ENCODE data around the gene DACT2.

DACT2 gene

DNA sequence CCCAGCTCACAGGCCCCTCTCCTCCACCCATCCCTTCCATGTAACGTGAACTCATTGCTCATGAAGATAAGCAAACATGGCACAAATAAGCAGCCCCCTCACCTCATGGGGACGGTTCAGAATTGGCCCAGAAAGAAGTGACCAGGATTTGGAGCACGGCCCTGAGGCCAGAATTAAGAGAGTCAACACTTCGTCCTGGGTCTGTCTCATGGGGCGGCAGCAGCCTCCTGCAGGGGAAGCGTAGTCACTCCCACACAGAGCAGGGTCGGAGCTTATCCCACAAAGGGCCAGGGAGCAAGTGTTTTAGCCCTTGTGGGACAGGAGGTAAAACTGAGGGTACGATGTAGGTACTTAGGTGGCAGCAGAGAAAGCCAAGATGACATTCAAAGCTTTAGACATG lies 28.6 kb upstream of the DACT2 start:
- no peak for DNase-seq (ENCODE audit: low spot score)

GRCh38 chr6:168347615-168348014 lies 28.0 kb upstream of the DACT2 start:
- no peak for DNase-seq (ENCODE audit: low spot score)

DNA sequence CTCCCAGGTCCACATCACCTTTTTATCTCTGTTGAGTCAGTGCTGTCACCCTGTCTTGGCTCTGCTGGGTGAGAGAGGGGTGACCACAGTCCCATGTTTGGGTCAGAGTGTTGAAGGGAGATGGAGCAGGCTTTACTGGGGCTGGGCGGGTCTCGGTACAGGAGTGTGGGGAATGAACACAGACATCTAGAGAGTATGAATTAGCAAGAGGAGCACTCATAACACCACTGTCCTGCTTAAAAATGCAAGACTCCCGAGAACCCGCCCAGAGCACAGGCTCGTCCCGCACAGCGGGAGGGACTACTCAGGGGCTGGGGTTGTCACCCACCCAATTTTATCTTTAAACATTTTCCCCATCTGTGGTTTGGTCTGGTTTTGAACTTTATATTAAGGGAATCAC lies 27.5 kb upstream of the DACT2 start:
- DNase-seq (ENCODE audit: low spot score), result no peak

DNA sequence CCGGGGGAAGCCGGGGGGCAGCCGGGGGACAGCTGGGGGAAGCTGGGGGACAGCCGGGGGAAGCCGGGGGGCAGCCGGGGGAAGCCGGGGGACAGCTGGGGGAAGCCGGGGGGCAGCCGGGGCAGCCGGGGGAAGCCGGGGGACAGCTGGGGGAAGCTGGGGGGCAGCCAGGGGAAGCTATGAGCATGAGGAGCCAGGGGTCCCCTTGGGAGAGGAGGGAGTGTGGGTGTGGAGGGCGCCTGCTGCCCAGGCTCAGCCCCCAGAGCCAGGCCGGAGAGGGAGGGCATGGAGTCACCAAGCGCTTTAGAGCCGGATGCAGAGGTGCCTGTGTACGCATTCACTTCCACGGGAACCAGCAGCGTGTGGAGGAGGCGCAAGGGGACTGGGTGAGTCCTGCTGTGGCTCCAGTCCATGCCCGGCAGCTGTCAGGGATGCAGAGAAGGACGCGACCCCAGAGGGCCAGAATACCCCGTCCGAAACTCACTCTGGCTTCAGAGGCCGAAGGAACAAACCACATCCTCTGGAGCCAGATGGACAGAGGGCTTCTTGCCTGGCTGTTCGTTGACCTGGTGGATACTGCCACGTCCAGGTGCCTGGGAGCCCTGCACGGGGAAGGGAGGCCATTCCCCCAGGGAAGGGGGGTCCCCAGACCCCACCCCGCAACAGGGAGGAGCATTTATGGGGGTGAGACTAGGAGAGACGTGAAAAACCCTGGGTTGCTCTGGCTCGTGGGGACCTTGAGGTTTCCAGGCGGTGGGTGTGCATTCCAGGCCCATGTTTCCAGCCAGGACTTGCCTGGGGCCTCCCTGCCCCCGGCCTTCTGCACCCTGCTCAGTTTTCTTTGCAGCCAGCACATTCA lies 26.5 kb upstream of the DACT2 start:
- no peak for DNase-seq (ENCODE audit: low spot score)

GRCh38 chr6:168345266-168345665 lies 25.7 kb upstream of the DACT2 start:
- no peak for DNase-seq (ENCODE audit: low spot score)

DNA sequence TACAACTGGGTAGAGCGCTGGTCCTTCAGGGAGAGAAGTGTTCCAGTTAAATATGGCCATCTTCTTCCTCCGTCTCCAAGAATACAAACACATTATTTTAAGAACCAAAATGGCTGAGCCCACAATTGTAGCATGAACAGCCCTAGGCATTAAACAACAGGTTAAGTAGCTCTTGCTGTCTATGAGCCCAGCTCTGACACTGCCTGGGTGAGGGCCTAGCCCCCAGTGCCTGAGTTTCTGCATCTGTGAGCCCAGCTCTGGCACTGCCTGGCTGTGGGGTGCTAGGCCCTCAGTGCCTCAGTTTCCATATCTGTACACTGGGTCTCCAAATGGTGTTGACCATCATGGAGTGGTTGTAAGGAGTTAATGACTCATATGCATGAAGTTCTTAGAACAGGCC lies 24.8 kb upstream of the DACT2 start:
- no peak for DNase-seq (ENCODE audit: low spot score)

- DNase-seq (ENCODE audit: low spot score), result no peak
Observed at GRCh38 chr6:168343239-168344150, 23.9 kb upstream of the DACT2 start.

DNA sequence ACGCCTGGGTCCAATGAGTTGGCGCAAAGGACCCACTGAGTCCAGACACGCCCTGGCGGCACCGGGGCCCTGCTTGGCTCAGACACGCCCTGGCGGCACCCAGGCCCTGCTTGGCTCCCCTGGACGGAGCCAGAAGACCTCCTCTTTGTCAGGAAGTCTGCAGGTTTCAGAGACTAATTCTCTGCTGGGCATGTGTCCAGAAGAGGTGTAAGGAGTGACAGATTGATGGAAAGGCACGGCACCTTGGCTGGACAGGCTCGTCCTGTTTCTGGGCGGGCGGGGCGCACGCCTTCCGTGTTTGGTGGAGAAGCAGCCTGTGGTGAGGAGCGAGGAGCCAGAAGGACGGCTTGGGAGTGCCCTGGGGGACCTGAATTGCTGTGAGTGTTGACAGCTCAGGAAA lies 23.1 kb upstream of the DACT2 start:
- no peak for DNase-seq (ENCODE audit: low spot score)

DNA sequence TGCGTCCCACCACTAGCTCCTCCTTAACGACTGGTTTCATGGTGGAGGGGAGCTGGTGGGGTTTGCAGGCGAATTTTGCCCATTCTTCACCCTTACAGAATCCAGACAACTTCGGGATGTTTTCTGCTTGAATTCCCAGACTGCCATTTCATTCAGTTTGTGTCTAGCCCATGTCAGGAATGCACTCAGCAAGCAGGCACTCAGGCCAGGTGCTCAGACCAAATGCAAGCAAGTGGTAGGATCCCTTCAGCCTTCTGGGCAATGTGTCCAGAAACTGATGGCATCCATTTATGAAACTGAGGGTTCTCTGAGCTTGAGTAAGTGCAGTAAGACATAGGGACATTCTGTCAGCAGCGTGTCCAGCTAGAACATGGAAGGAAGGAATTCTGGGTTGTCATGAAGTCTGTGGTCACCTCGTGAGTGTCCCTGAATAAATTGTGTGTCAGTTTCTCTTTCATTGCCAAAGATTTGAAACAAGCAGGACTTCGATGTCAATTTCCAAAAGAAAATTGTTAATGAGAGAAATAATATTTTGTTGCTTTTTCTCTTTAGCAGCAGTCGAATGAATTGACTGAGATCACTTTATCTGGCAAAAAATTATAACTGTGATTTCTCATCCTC lies 21.8 kb upstream of the DACT2 start:
- no peak for DNase-seq (ENCODE audit: low spot score)

DNA sequence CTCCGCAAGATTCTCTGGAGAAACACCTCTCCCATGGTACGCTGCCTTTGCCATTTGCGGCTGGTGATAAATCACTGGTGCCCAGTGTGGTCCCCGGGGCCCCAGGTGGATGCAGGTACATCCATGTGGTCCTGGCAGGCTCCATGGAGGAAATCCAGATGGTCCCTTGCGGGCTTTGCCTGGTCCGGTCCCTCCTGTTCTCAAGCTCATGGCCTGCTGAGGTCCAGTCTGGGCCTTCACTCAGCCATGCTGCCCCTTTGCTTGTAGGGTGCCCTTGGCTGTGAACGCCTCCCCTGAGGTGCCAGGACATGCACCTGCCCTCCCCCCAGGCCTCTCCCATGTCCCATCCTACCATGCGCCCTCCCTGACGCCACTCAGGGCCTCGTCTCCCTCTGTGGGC lies 21.2 kb upstream of the DACT2 start:
- no peak for DNase-seq (ENCODE audit: low spot score)

- DNase-seq (ENCODE audit: low spot score), result no peak
Observed at GRCh38 chr6:168338777-168339176, 19.2 kb upstream of the DACT2 start.

- DNase-seq (ENCODE audit: low spot score), result no peak
Observed at GRCh38 chr6:168336967-168337366, 17.4 kb upstream of the DACT2 start.

- no peak for DNase-seq (ENCODE audit: low spot score)
Observed at GRCh38 chr6:168333989-168334388, 14.4 kb upstream of the DACT2 start.

GRCh38 chr6:168333491-168333890 lies 13.9 kb upstream of the DACT2 start:
- DNase-seq (ENCODE audit: low spot score), result no peak

DNA sequence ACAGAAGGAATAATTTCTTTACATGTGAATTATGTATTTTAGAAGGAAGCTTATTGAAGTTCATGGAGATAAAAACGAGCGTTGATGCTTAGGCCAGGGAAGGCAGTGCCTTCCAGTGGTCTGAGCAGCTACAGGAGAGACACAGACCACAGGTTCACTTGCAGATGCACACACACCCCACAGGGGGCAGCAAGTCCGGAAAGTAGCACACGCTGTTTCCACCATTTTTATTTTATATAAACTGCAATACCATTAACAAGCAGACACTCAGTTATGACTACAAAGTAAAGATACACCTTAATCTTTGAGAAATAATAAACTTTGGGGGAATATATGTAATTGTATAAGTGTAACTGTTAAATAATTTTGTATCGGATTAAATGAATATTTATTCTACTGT lies 13.5 kb upstream of the DACT2 start:
- DNase-seq (ENCODE audit: low spot score), result peak; percentile 24

- no peak for DNase-seq (ENCODE audit: low spot score)
Observed at GRCh38 chr6:168332020-168332419, 12.4 kb upstream of the DACT2 start.

- no peak for DNase-seq (ENCODE audit: low spot score)
Observed at GRCh38 chr6:168331058-168331457, 11.5 kb upstream of the DACT2 start.

DNA sequence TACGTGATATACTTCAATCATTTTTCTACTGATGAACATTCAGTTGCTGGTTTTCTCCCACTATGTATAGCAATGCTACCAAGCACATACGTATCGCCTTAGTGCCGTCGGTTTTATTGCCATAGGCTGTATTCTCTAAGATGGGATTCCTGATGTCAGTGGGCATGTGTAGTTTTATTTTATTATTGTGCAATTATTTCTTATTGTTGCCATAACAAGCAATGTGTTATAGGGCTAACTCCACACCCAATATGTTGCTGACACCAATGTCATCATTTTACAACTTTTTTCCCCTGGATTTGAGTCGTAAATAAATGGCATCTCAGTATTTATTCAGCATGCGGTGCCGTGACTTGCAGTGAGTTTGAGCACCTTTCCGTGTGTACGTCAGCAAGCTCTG lies 10.8 kb upstream of the DACT2 start:
- no peak for DNase-seq (ENCODE audit: low spot score)

DNA sequence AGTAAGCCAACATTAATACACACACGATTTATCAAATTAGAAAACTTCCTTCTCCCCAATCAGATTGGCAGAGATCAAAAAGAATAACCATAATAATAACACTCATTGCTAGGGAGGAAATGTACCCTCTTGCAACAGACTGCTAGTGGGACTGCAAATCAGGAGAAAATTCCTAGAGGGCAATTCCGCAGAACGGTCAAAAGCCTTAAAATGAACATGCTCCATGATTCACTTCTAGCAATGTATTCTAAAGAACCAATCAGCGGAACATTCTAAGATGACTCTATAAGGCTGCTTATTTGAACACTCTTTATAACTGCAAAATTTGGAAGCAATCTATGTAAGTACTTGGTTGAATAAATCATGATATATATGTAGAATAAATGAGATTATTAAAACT lies 8.5 kb upstream of the DACT2 start:
- DNase-seq (ENCODE audit: low spot score), result no peak

DNA sequence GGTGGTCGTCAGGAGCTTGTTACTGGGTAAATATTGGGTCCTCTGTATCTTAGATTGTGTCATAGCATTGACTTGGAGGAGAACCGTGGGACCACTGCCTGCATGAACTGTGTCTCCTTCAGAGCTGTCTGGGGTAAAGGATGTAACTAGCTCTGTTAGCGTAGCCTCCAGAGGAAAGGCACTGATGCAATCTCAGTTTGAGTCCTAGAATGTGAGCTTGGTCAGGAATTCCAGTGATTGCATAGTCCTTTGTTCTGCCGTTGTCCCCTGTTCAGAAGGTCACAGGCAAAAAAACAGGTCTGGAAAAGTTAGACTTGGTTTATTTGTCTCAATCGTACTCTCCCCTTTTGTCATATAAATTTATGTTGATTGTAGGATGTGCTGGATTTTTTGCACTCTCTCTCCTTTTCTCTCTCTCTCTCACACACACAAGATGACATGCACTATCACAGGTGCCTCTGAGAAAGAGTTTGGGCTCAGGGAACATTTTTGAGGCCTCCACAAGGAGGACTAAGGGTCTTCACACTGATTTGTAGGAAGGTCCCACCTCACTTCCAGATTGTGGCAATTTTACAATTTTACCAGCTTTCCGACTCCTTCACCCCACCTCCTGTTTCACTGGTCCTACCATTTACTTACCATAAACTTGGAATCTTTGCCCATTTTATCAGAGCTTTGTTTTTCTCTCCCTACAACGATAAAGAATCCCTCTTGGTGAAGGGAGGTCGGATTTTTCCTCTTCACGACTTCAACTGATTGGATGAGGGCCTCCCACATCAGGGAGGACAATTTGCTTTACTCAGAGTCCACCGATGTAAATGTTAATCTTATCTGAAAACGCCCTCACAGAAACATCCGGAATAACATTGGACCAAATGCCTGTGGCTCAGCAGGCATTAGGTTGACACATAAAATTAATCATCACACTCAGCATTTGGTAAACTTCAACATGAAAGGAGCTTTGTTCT lies 7.0 kb upstream of the DACT2 start:
- peak; percentile 51 for DNase-seq (ENCODE audit: low spot score)

DNA sequence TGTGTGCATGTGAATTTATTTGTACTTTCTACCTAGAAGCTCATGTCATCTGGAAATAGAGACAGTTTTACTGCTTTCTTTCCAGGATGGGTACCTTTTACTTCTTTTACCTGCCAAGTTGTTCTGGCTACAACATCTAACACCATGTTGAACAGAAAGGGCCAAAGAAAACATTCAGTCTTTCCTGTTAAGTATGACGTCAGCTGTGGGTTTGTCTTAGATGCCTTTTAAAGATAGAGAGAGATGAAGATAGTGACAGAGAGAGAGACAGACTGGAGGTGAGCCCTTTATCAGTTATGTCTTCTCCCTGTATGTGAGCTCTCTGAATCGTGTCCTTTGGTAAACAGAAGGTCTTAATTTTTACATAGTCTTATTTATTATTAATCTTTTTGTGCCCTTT lies 3.4 kb upstream of the DACT2 start:
- no peak for DNase-seq (ENCODE audit: low spot score)

GRCh38 chr6:168320634-168321033 lies 1.1 kb upstream of the DACT2 start:
- no peak for DNase-seq (ENCODE audit: low spot score)

Data from COLO829 (cell line).